OCI-LY1 (cell line): ENCODE data around the gene MGAT5B.

Source experiments
- H2AFZ ChIP-seq: fragments of 200-600 bp; sonication (generic), shearing (Covaris generic); 2 replicates; pipeline ENCODE4 v1.6.0; 2014; ENCODE audit warnings: antibody characterized with exemption, mild to moderate bottlenecking, low read length
- H3F3A ChIP-seq: fragments of 200-600 bp; sonication (generic), shearing (Covaris generic); 2 replicates; pipeline ENCODE4 v1.6.0; 2014; ENCODE audit warnings: mild to moderate bottlenecking, antibody characterized with exemption, low read length, moderate library complexity; ENCODE audit not compliant: insufficient read depth
- H3K27ac ChIP-seq: fragments of 200-600 bp; sonication (generic); 2 replicates; pipeline ENCODE4 v1.5.1; 2014; ENCODE audit warnings: low read length, mixed run types, mild to moderate bottlenecking, low read depth; ENCODE audit not compliant: poor library complexity, severe bottlenecking
- H3K27me3 ChIP-seq: fragments of 200-600 bp; sonication (generic); 2 replicates; pipeline ENCODE4 v1.6.0; 2014; ENCODE audit warnings: antibody characterized with exemption, mild to moderate bottlenecking, low read length, moderate library complexity; ENCODE audit not compliant: insufficient read depth
- H3K36me3 ChIP-seq: fragments of 200-600 bp; sonication (generic); 2 replicates; pipeline ENCODE4 v1.6.1; 2014; ENCODE audit warnings: mild to moderate bottlenecking, antibody characterized with exemption, low read length, moderate library complexity, mixed read lengths; ENCODE audit not compliant: insufficient read depth
- H3K4me1 ChIP-seq: fragments of 200-600 bp; sonication (generic); 2 replicates; pipeline ENCODE4 v1.5.1; 2014; ENCODE audit warnings: mild to moderate bottlenecking, low read length, moderate library complexity; ENCODE audit not compliant: insufficient read depth, severe bottlenecking
- H3K4me2 ChIP-seq: fragments of 200-600 bp; sonication (generic), shearing (Covaris generic); 2 replicates; pipeline ENCODE4 v1.6.1; 2014; ENCODE audit warnings: low read length
- H3K4me3 ChIP-seq: fragments of 200-600 bp; sonication (generic); 2 replicates; pipeline ENCODE4 v1.5.1; 2014; ENCODE audit warnings: low read length, low read depth, mild to moderate bottlenecking, mixed read lengths; ENCODE audit not compliant: poor library complexity, severe bottlenecking
- H3K79me2 ChIP-seq: fragments of 200-600 bp; shearing (Covaris generic); 2 replicates; pipeline ENCODE4 v1.6.1; 2016; ENCODE audit warnings: mixed run types, low read length, mixed read lengths; ENCODE audit not compliant: insufficient read depth
- H3K9ac ChIP-seq: fragments of 200-600 bp; sonication (generic), shearing (Covaris generic); 2 replicates; pipeline ENCODE4 v1.6.1; 2014; ENCODE audit warnings: mild to moderate bottlenecking, low read length, mixed read lengths
- H3K9me2 ChIP-seq: fragments of 200-600 bp; sonication (generic), shearing (Covaris generic); 2 replicates; pipeline ENCODE4 v1.6.1; 2014; ENCODE audit warnings: low read depth, mild to moderate bottlenecking, low read length, mixed read lengths
- H3K9me3 ChIP-seq: fragments of 200-600 bp; shearing (Covaris generic); 2 replicates; pipeline ENCODE4 v1.6.1; 2014; ENCODE audit warnings: low read length, mixed read lengths
- H4K20me1 ChIP-seq: fragments of 200-600 bp; sonication (generic), shearing (Covaris generic); 2 replicates; pipeline ENCODE4 v1.6.0; 2016; ENCODE audit warnings: mild to moderate bottlenecking, low read length; ENCODE audit not compliant: insufficient read depth
- CTCF ChIP-seq: fragments of 200-600 bp; sonication (generic), shearing (Covaris generic); IDR thresholded peaks from 2 replicates; pipeline ENCODE4 v1.5.1; 2017; ENCODE audit warnings: mild to moderate bottlenecking, antibody characterized with exemption, low read length, moderate library complexity, mixed read lengths
- EZH2 ChIP-seq: fragments of 200-600 bp; sonication (generic), shearing (Covaris generic); IDR thresholded peaks from 2 replicates; pipeline ENCODE4 v1.8.0; 2017; ENCODE audit warnings: borderline replicate concordance, mixed run types, mild to moderate bottlenecking, antibody characterized with exemption, low read length, moderate library complexity, mixed read lengths

Gene MGAT5B

GRCh38 chr17:76914937-76915336, 46.7 kb downstream of the MGAT5B start:
- Histone ChIP-seq H4K20me1 (no peaks in the 10 kb centered on the region), H3K4me2 (no peak overlapping the region), H2AFZ (no peak overlapping the region), H3K4me1 (no peaks in the 10 kb centered on the region), H3K27me3 (peaks cover 16% of the 10 kb centered on the region; the same call in 1 of the 2 replicates), H3K79me2 (no peaks in the 10 kb centered on the region), H3F3A (no peaks in the 10 kb centered on the region), H3K9me3 (no peaks in the 10 kb centered on the region), H3K27ac (no peak overlapping the region), H3K9ac (no peak overlapping the region), H3K9me2 (no peaks in the 10 kb centered on the region), H3K4me3 (no peak overlapping the region), H3K36me3 (no peaks in the 10 kb centered on the region)
- no peak for TF ChIP-seq EZH2
- no peak for TF ChIP-seq CTCF

- H3K27me3 ChIP-seq: peaks cover 16% of the 10 kb centered on the region; the same call in 1 of the 2 replicates
- no peak overlapping the region for H3K9ac ChIP-seq
- no peaks in the 10 kb centered on the region for H4K20me1 ChIP-seq
- no peak overlapping the region for H3K4me3 ChIP-seq
- H3K36me3 ChIP-seq: no peaks in the 10 kb centered on the region
- no peak overlapping the region for H3K4me2 ChIP-seq
- no peaks in the 10 kb centered on the region for H3K9me2 ChIP-seq
- H3K4me1 ChIP-seq: no peaks in the 10 kb centered on the region
- no peak overlapping the region for H2AFZ ChIP-seq
- H3F3A ChIP-seq: no peaks in the 10 kb centered on the region
- H3K9me3 ChIP-seq: no peaks in the 10 kb centered on the region
- H3K79me2 ChIP-seq: no peaks in the 10 kb centered on the region
- no peak for TF ChIP-seq CTCF
- no peak for TF ChIP-seq EZH2
- H3K27ac ChIP-seq: no peak overlapping the region
These were observed 47.8 kb downstream of the MGAT5B start for GRCh38 chr17:76915840-76916510.

DNA sequence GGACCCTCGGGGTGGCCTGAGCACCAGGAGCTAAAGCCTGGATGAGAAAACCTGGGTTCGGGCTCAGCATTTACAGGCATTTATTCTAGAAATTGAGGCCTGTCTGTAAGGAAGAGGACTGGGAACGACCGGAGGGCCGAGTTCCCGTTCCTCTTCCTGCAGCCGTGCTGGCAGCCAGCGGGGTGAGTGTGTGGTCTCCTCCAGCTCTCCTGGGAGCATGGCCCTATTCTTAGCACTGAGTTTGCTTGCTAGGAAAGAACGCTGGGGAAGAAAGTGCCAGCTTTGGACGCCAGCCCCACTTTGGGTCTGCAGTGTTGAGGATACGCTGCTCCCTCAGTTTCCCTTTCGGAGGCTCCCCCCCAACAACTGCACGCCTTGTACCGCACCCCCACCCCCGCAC, 49.6 kb downstream of the MGAT5B start:
- Histone ChIP-seq H3F3A (no peaks in the 10 kb centered on the region), H3K4me1 (no peaks in the 10 kb centered on the region), H3K4me2 (no peak overlapping the region), H3K27me3 (peaks cover 16% of the 10 kb centered on the region; the same call in 1 of the 2 replicates), H4K20me1 (no peaks in the 10 kb centered on the region), H2AFZ (no peak overlapping the region), H3K4me3 (no peak overlapping the region), H3K9me3 (no peaks in the 10 kb centered on the region), H3K79me2 (no peaks in the 10 kb centered on the region), H3K9me2 (no peaks in the 10 kb centered on the region), H3K9ac (no peak overlapping the region), H3K27ac (no peak overlapping the region), H3K36me3 (no peaks in the 10 kb centered on the region)
- TF ChIP-seq EZH2 (no peak), CTCF (no peak)
